Mucosa of descending colon (tissue), 3 donors: ENCODE data around the gene TEDC2. TPM values are rescaled to one million over a fixed set of nuclear protein-coding genes. Genes with fewer than 3 reads are reported as not detected.

ENCODE experiments used
- ATAC-seq: fragments of 200-7000 bp; cut with Tn5 transposase; one replicate; pipeline ENCODE4 v1.9.1; 2020; ENCODE audit warnings: mild to moderate bottlenecking, moderate library complexity
- DNase-seq, 3 donors: peaks; one replicate each; pipeline ENCODE4 v3.0.0-alpha.2; 2020
- H3K36me3 ChIP-seq: fragments of 200-600 bp; one replicate; pipeline ENCODE4 v1.8.0; 2021; ENCODE audit warnings: low read depth, mild to moderate bottlenecking
- H3K4me1 ChIP-seq: fragments of 200-600 bp; one replicate; pipeline ENCODE4 v1.8.0; 2021; ENCODE audit warnings: low read depth, mild to moderate bottlenecking
- H3K4me3 ChIP-seq: fragments of 200-600 bp; one replicate; pipeline ENCODE4 v1.8.0; 2021; ENCODE audit warnings: mild to moderate bottlenecking
- H3K9me3 ChIP-seq: fragments of 200-600 bp; one replicate; pipeline ENCODE4 v1.8.0; 2021; ENCODE audit warnings: mild to moderate bottlenecking
- intact Hi-C, 2 donors: fragments of 100-400 bp; cut with DNase I in 1 of 2; cut with micrococcal nuclease in 1 of 2; formaldehyde crosslinking; loops; one replicate each; pipeline versions ENCODE4 v1.11.0 to v1.11.1; 2022; cut with DNase I, micrococcal nuclease
- total RNA-seq, 3 donors: library from RNA; stranded (reverse); fragmentation: NEBNext Ultra II Directional in 2 of 3; extraction: Animal tissue kit (Norgen Biotek cat#: 25700) in 2 of 3; gene quantifications; one replicate each; pipeline versions ENCODE4 v1.2.1 to v1.2.4, GENCODE V29; 2021 to 2023
- TF ChIP-seq, protein P1 (sequence below): fragments of 200-600 bp; IDR thresholded peaks from one replicate; pipeline ENCODE4 v1.8.0; 2022; ENCODE audit warnings: antibody characterized with exemption, mild to moderate bottlenecking
- donor health status: DM: no; HTN: no; CAD: no; lungs with moderate emphysema.
- donor health status: DM: no; HTN: no; CAD: no.
- donor health status: DM: no; HTN: yes; CAD: no.

Gene TEDC2
- total RNA-seq, 3 donors from 2014 or later = 1.1 to 5.5 (median 2.8) TPM

DNA sequence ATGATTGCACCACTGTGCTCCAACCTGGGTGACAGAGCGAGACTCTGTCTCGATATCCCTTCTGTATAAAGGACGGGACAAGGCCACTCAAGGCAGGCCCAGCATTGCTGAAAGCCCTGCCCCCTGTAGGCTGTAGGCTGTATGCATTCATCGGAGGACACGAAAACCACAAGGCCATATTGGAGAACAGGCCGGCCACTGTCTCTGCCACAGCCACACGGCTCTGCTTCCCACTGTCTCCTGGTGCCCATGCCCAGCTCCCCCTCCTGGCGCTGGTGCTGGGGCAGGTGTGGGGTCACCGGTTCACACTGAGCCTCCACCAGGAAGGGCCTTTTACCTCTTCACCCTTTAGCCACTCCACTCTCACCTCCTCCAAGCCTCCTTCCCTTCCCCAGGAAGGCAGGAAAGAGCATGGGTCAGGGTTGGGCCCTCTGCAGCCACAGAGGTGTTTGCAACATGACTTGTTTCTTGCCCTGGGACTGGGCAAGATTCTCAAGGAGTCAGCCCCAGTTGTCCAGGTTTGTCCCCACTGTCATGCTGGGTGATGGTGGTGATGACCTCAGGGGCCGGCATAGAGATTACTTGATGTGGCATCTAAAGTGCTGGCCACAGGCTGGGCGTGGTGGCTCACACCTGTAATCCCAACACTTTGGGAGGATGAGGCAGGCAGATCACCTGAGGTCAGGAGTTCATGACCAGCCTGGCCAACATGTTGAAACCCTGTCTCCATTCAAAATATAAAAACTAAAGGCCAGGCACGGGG lies 5.9 kb downstream of the TEDC2 start:
- TF ChIP-seq, protein P1, sequence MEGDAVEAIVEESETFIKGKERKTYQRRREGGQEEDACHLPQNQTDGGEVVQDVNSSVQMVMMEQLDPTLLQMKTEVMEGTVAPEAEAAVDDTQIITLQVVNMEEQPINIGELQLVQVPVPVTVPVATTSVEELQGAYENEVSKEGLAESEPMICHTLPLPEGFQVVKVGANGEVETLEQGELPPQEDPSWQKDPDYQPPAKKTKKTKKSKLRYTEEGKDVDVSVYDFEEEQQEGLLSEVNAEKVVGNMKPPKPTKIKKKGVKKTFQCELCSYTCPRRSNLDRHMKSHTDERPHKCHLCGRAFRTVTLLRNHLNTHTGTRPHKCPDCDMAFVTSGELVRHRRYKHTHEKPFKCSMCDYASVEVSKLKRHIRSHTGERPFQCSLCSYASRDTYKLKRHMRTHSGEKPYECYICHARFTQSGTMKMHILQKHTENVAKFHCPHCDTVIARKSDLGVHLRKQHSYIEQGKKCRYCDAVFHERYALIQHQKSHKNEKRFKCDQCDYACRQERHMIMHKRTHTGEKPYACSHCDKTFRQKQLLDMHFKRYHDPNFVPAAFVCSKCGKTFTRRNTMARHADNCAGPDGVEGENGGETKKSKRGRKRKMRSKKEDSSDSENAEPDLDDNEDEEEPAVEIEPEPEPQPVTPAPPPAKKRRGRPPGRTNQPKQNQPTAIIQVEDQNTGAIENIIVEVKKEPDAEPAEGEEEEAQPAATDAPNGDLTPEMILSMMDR = no peak
- Histone ChIP-seq H3K9me3 (no peaks in the 10 kb centered on the region), H3K36me3 (no peaks in the 10 kb centered on the region), H3K4me1 (peaks cover 20% of the 10 kb centered on the region), H3K4me3 (no peak overlapping the region)
- intact Hi-C loops = no loop called here
- DNase-seq = no peak
- ATAC-seq = no peak

DNA sequence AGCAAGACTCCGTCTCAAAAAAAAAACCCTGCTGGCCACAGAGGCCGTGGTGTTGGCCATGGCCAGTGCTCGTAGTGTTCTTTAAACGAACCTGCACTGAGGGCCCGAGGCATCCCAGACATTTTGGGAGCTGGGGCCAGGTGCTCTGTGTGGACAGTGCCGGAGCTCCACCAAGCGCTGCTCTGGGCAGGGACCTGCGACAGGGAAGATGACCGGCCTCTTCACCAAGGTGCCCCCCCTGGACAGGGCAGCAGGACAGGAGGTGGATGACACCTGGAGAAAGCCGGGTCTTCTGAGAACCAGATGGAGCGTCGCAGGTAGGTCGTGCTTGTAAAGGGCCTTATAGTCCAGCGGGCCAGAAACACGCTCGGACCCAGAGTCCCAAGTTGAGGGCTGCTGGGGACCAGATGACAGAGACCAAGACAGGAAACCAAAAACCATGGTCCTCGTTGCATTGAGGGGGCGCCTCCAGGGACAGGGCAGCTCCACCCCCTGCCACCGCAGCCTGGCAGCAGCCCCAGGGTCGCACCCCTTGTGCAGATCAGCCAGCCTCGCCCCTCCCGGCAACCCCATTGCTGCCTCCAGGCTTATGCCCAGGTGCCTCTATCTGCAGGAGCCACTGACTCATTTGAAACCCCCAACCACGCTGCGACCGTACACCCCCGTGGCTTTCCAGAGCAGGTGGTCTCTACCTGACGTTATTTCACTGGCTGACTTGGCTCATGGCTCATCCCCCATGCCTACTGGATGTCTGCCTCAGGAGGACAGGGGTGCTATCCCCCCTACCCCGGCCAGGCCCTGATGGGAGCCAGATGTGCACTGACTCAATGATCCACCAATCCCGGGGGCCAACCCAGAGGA lies 7.0 kb downstream of the TEDC2 start:
- intact Hi-C loops = no loop called here
- TF ChIP-seq, protein P1 = no peak
- Histone ChIP-seq H3K4me1 (peaks cover 31% of the 10 kb centered on the region), H3K9me3 (no peaks in the 10 kb centered on the region), H3K4me3 (no peak overlapping the region), H3K36me3 (no peaks in the 10 kb centered on the region)
- ATAC-seq (no peak), DNase-seq (no peak)

DNA sequence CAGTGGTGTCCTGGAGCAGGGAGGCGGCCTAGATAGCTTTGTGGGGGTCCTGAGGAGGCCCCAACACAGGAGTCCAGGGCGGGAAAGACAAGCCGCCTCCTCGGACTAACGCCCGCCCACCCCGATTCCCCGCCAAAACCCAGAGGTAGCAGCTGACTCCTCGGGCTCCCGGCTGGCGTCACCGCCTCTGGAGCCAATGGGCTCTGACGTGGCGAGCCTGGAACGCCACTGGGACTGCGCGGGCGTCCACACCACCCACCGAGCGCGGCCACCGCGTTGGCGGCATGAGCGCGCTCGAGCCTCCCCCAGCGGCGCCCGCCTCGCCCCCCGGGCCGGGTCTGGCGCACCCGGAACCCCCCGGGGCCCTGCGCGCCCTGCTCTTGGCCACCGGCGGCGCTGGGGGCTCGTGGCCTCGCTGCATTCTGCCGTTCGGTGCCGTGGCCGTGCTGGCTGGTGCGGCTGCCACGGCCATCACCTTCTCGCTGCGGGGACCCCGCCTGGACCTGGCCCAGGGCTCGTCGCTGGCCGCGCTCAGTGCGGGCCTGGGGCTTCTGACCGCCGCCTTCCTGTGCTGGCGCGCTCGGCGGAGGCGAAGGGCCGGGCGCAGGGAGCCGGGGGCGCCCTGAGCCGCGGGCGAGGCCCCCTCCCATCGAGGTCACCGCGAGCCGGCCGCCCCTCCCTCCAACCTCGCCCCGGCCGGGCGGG lies 7.8 kb downstream of the TEDC2 start:
- Histone ChIP-seq H3K4me1 (peaks cover 31% of the 10 kb centered on the region), H3K4me3 (no peak overlapping the region), H3K36me3 (no peaks in the 10 kb centered on the region), H3K9me3 (no peaks in the 10 kb centered on the region)
- DNase-seq (peak; percentile 55 to 73 (median 71)), ATAC-seq (peak; percentile 70)
- TF ChIP-seq, protein P1 = no peak
- intact Hi-C loops = no loop called here

GRCh38 chr16:2468233-2468724 lies 8.4 kb downstream of the TEDC2 start:
- ATAC-seq (peak; percentile 23), DNase-seq (peak in 1 of 3 donors; percentile 43)

More at GRCh38 chr16:2468233-2468724, 8.4 kb downstream of the TEDC2 start:
- H3K4me1 ChIP-seq = peaks cover 33% of the 10 kb centered on the region
- TF ChIP-seq, protein P1 = no peak
- no peaks in the 10 kb centered on the region for H3K36me3 ChIP-seq
- no peak overlapping the region for H3K4me3 ChIP-seq
- intact Hi-C loops = no loop called here
- H3K9me3 ChIP-seq = no peaks in the 10 kb centered on the region
